ENCODE results near the gene CNOT11. TPM values are rescaled to one million over a fixed set of nuclear protein-coding genes. Genes with fewer than 3 reads are reported as not detected.

Gene CNOT11
- total and polyA plus RNA-seq, 2 of the 13 experiments (the other 11 are each of a cell fraction or from before 2014, with no cell fraction given) = 114 to 209 TPM

- no peak for TF ChIP-seq SNAPC5 (CRISPR knock-in tag; IDR thresholded peaks at IDR 0.05; ENCODE audit: borderline replicate concordance)
- TF ChIP-seq XRCC5 (optimal IDR thresholded peaks at IDR 0.05; ENCODE audit: low read length) = no peak
- TF ChIP-seq HNF1B (CRISPR knock-in tag; IDR thresholded peaks at IDR 0.05) = no peak
- no peak for TF ChIP-seq ZBTB8A (CRISPR knock-in tag; IDR thresholded peaks at IDR 0.05; ENCODE audit: borderline replicate concordance, low read depth)
- no peak for TF ChIP-seq HES4 (CRISPR knock-in tag; IDR thresholded peaks at IDR 0.05; ENCODE audit: borderline replicate concordance)
- no peak for TF ChIP-seq ZNF550 (CRISPR knock-in tag; IDR thresholded peaks at IDR 0.05; ENCODE audit: borderline replicate concordance)
- TF ChIP-seq PHF20 (CRISPR knock-in tag; IDR thresholded peaks at IDR 0.05) = no peak
Observed at GRCh38 chr2:101208830-101209229, 43.9 kb upstream of the CNOT11 start (continued).

GRCh38 chr2:101219246-101219645 lies 33.4 kb upstream of the CNOT11 start:
- POLR2A ChIA-PET = interaction anchor here (2.6 to 2.7 kb wide), 2 partner anchors 12 to 21 kb away, joined by 10 to 13 read pairs; no protein-coding TSS in a partner anchor
- TF ChIP-seq MBNL3 (CRISPR knock-in tag; conservative IDR thresholded peaks at IDR 0.05) (no peak), ZNF264 (CRISPR knock-in tag; IDR thresholded peaks at IDR 0.05) (no peak), TRIM24 (CRISPR knock-in tag; IDR thresholded peaks at IDR 0.05) (no peak), NBN (conservative IDR thresholded peaks at IDR 0.05) (no peak), ZBTB7B (CRISPR knock-in tag; IDR thresholded peaks at IDR 0.05) (no peak), ZNF747 (CRISPR knock-in tag; IDR thresholded peaks at IDR 0.05; ENCODE audit: borderline replicate concordance) (no peak), PRDM15 (CRISPR knock-in tag; IDR thresholded peaks at IDR 0.05) (no peak), TFDP2 (CRISPR knock-in tag; IDR thresholded peaks at IDR 0.05) (no peak), ZNF431 (CRISPR knock-in tag; IDR thresholded peaks at IDR 0.05; ENCODE audit: borderline replicate concordance, low read depth) (no peak), MYNN (CRISPR knock-in tag; IDR thresholded peaks at IDR 0.05; ENCODE audit: low read depth) (no peak), SIN3A (IDR thresholded peaks at IDR 0.05; ENCODE audit: borderline replicate concordance, low read depth, low read length) (no peak)

More at GRCh38 chr2:101219246-101219645, 33.4 kb upstream of the CNOT11 start:
- Histone ChIP-seq H3K27me3 (ENCODE audit: control insufficient read depth in 1 of 2, insufficient read depth in 2 of 2, low read length in 2 of 2) (no peaks in the 10 kb centered on the region), H4K20me1 (ENCODE audit: insufficient read depth, low read length) (no peaks in the 10 kb centered on the region), H3K9me3 (ENCODE audit: low read length) (no peaks in the 10 kb centered on the region), H3K9ac (ENCODE audit: insufficient read depth, low read depth, low read length) (no peak overlapping the region), H3K4me3 (replicated peaks in 1 of 3; ENCODE audit: insufficient read depth in 1 of 3, low read depth in 2 of 3, low read length in 3 of 3) (no peak overlapping the region), H3K4me2 (ENCODE audit: low read depth, low read length) (no peak overlapping the region), H3K4me1 (ENCODE audit: insufficient read depth, low read length) (peaks cover 38% of the 10 kb centered on the region), H2AFZ (ENCODE audit: low read length) (peak overlapping the region; percentile 1), H3K79me2 (ENCODE audit: insufficient read depth, low read length) (no peaks in the 10 kb centered on the region), H3K36me3 (replicated peaks in 1 of 2; ENCODE audit: control insufficient read depth in 1 of 2, insufficient read depth in 2 of 2, low read length in 2 of 2) (no peaks in the 10 kb centered on the region), H3K27ac (ENCODE audit: extremely low read length, insufficient read depth, low read length) (no peak overlapping the region)
- BruUV-seq (replicated peaks) = no TSS peak
- in situ Hi-C loops (cut with HindIII; ENCODE audit: extremely low pct_ligation_motif_present, low pct_unique_long_range_greater_than_20kb) (no loop called here), intact Hi-C loops (cut with micrococcal nuclease; ENCODE audit: unreplicated experiment) (no loop called here)
- no peak for ATAC-seq
- FAIRE-seq = no peak
- DNase-seq (ENCODE audit: low spot score) = no peak
- CTCF ChIA-PET (ENCODE audit: low intra/inter-chr PET ratio, low total read pairs) = interaction anchor here (0.6 kb wide), 1 partner anchor 170 kb away, joined by 3 read pairs; no protein-coding TSS in a partner anchor
- WGBS (ENCODE audit: low lambda C conversion rate) = 82% methylated on average over 7 of the region's 7 CpGs

Measured in HepG2 (cell line).